Activated naive CD4-positive, alpha-beta T cell treated with anti-CD3 and anti-CD28 coated beads, Interleukin-2, amount 50 U/mL, for 24 hours (primary cell): Measurements from ENCODE around the gene WIF1.

Experiments used
- H3K27ac Mint-ChIP-seq: one replicate; pipeline ENCODE4 v1.8.0; 2021; ENCODE audit warnings: mild to moderate bottlenecking, mixed read lengths
- H3K27me3 Mint-ChIP-seq: one replicate; pipeline ENCODE4 v1.8.0; 2021; ENCODE audit warnings: mixed read lengths
- H3K36me3 Mint-ChIP-seq: one replicate; pipeline ENCODE4 v1.8.0; 2021; ENCODE audit warnings: mixed read lengths
- H3K4me1 Mint-ChIP-seq: one replicate; pipeline ENCODE4 v1.8.0; 2021; ENCODE audit warnings: mixed read lengths
- H3K4me3 Mint-ChIP-seq: one replicate; pipeline ENCODE4 v1.8.0; 2021; ENCODE audit warnings: mild to moderate bottlenecking, mixed read lengths
- H3K9me3 Mint-ChIP-seq: one replicate; pipeline ENCODE4 v1.8.0; 2021; ENCODE audit warnings: mixed read lengths

Gene WIF1

GRCh38 chr12:65121049-65121955, at the start of gene WIF1:
Gene WIF1, minus strand, starts transcription at chr12:65121305. Its CDS starts 114 bp downstream, at chr12:65121191.
- peaks cover 11% of the 10 kb centered on the region for H3K4me1 Mint-ChIP-seq
- H3K4me3 Mint-ChIP-seq: peak within 1 kb of the TSS; percentile 74
- H3K9me3 Mint-ChIP-seq: no peaks in the 10 kb centered on the region
- H3K27me3 Mint-ChIP-seq: peaks cover 29% of the 10 kb centered on the region
- H3K36me3 Mint-ChIP-seq: no peaks in the 10 kb centered on the region
- no peak within 1 kb of the TSS for H3K27ac Mint-ChIP-seq

- H3K27ac Mint-ChIP-seq: peak overlapping the region; percentile 91
- H3K4me1 Mint-ChIP-seq: peaks cover 5% of the 10 kb centered on the region
- peak overlapping the region; percentile 93 for H3K4me3 Mint-ChIP-seq
- peaks cover 13% of the 10 kb centered on the region for H3K36me3 Mint-ChIP-seq
- no peaks in the 10 kb centered on the region for H3K27me3 Mint-ChIP-seq
- no peaks in the 10 kb centered on the region for H3K9me3 Mint-ChIP-seq
Measured at GRCh38 chr12:65170209-65170881, 49.2 kb upstream of the WIF1 start.

GRCh38 chr12:65169320-65170208, 48.5 kb upstream of the WIF1 start, which contains the start of gene LEMD3:
Gene LEMD3, plus strand, starts transcription at chr12:65169583. Its CDS starts 14 bp downstream, at chr12:65169597.
- no peaks in the 10 kb centered on the region for H3K27me3 Mint-ChIP-seq
- peak within 1 kb of the TSS; percentile 93 for H3K4me3 Mint-ChIP-seq
- peaks cover 13% of the 10 kb centered on the region for H3K36me3 Mint-ChIP-seq
- H3K27ac Mint-ChIP-seq: peak within 1 kb of the TSS; percentile 99
- H3K4me1 Mint-ChIP-seq: peaks cover 5% of the 10 kb centered on the region
- no peaks in the 10 kb centered on the region for H3K9me3 Mint-ChIP-seq

- H3K9me3 Mint-ChIP-seq: no peaks in the 10 kb centered on the region
- peaks cover under 1% of the 10 kb centered on the region for H3K27me3 Mint-ChIP-seq
- peaks cover 5% of the 10 kb centered on the region for H3K4me1 Mint-ChIP-seq
- peaks cover 13% of the 10 kb centered on the region for H3K36me3 Mint-ChIP-seq
- H3K4me3 Mint-ChIP-seq: peak overlapping the region; percentile 93
- H3K27ac Mint-ChIP-seq: peak overlapping the region; percentile 99
Measured at GRCh38 chr12:65168681-65169319, 47.7 kb upstream of the WIF1 start.

- Mint-ChIP-seq H3K36me3 (no peaks in the 10 kb centered on the region), H3K4me1 (no peaks in the 10 kb centered on the region)
Measured at GRCh38 chr12:65164774-65165173, 43.7 kb upstream of the WIF1 start.

GRCh38 chr12:65164244-65164643, 43.1 kb upstream of the WIF1 start:
- Mint-ChIP-seq H3K4me1 (no peaks in the 10 kb centered on the region), H3K4me3 (no peak overlapping the region), H3K27me3 (peaks cover 8% of the 10 kb centered on the region), H3K36me3 (no peaks in the 10 kb centered on the region), H3K27ac (no peak overlapping the region), H3K9me3 (no peaks in the 10 kb centered on the region)

More at GRCh38 chr12:65164774-65165173, 43.7 kb upstream of the WIF1 start:
- Mint-ChIP-seq H3K27ac (no peak overlapping the region), H3K27me3 (peaks cover 8% of the 10 kb centered on the region), H3K4me3 (no peak overlapping the region), H3K9me3 (no peaks in the 10 kb centered on the region)

- H3K36me3 Mint-ChIP-seq: no peaks in the 10 kb centered on the region
- H3K27me3 Mint-ChIP-seq: peaks cover 8% of the 10 kb centered on the region
- H3K4me3 Mint-ChIP-seq: no peak overlapping the region
- H3K9me3 Mint-ChIP-seq: no peaks in the 10 kb centered on the region
- no peaks in the 10 kb centered on the region for H3K4me1 Mint-ChIP-seq
- H3K27ac Mint-ChIP-seq: no peak overlapping the region
Measured at GRCh38 chr12:65162609-65163008, 41.5 kb upstream of the WIF1 start.

- Mint-ChIP-seq H3K27ac (no peak overlapping the region), H3K4me3 (no peak overlapping the region), H3K36me3 (no peaks in the 10 kb centered on the region)
Measured at GRCh38 chr12:65157091-65157490, 36.0 kb upstream of the WIF1 start.

GRCh38 chr12:65156366-65156841, 35.3 kb upstream of the WIF1 start:
- Mint-ChIP-seq H3K27ac (peak overlapping the region; percentile 66), H3K36me3 (no peaks in the 10 kb centered on the region), H3K4me1 (peaks cover 16% of the 10 kb centered on the region)

More at GRCh38 chr12:65157091-65157490, 36.0 kb upstream of the WIF1 start:
- no peaks in the 10 kb centered on the region for H3K9me3 Mint-ChIP-seq
- peaks cover 16% of the 10 kb centered on the region for H3K4me1 Mint-ChIP-seq
- peaks cover 2% of the 10 kb centered on the region for H3K27me3 Mint-ChIP-seq

GRCh38 chr12:65155784-65156183, 34.7 kb upstream of the WIF1 start:
- Mint-ChIP-seq H3K27me3 (peaks cover 7% of the 10 kb centered on the region), H3K27ac (peak overlapping the region; percentile 5), H3K36me3 (no peaks in the 10 kb centered on the region), H3K9me3 (no peaks in the 10 kb centered on the region), H3K4me1 (peaks cover 16% of the 10 kb centered on the region), H3K4me3 (no peak overlapping the region)

More at GRCh38 chr12:65156366-65156841, 35.3 kb upstream of the WIF1 start:
- Mint-ChIP-seq H3K27me3 (peaks cover 4% of the 10 kb centered on the region), H3K9me3 (no peaks in the 10 kb centered on the region), H3K4me3 (peak overlapping the region; percentile 56)

GRCh38 chr12:65152596-65152995, 31.5 kb upstream of the WIF1 start:
- H3K4me3 Mint-ChIP-seq: no peak overlapping the region
- H3K4me1 Mint-ChIP-seq: peaks cover 16% of the 10 kb centered on the region
- H3K27me3 Mint-ChIP-seq: peaks cover 12% of the 10 kb centered on the region
- H3K27ac Mint-ChIP-seq: no peak overlapping the region
- no peaks in the 10 kb centered on the region for H3K36me3 Mint-ChIP-seq
- no peaks in the 10 kb centered on the region for H3K9me3 Mint-ChIP-seq

- peaks cover 12% of the 10 kb centered on the region for H3K27me3 Mint-ChIP-seq
- no peak overlapping the region for H3K4me3 Mint-ChIP-seq
- peaks cover 16% of the 10 kb centered on the region for H3K4me1 Mint-ChIP-seq
- H3K9me3 Mint-ChIP-seq: no peaks in the 10 kb centered on the region
- no peaks in the 10 kb centered on the region for H3K36me3 Mint-ChIP-seq
- no peak overlapping the region for H3K27ac Mint-ChIP-seq
Measured at GRCh38 chr12:65152012-65152411, 30.9 kb upstream of the WIF1 start.

GRCh38 chr12:65147312-65147905, 26.3 kb upstream of the WIF1 start:
- H3K27me3 Mint-ChIP-seq: peaks cover 19% of the 10 kb centered on the region
- H3K27ac Mint-ChIP-seq: no peak overlapping the region
- no peak overlapping the region for H3K4me3 Mint-ChIP-seq
- no peaks in the 10 kb centered on the region for H3K4me1 Mint-ChIP-seq
- H3K9me3 Mint-ChIP-seq: no peaks in the 10 kb centered on the region
- H3K36me3 Mint-ChIP-seq: no peaks in the 10 kb centered on the region

- Mint-ChIP-seq H3K9me3 (peaks cover 6% of the 10 kb centered on the region), H3K36me3 (peaks cover 4% of the 10 kb centered on the region), H3K4me3 (no peak overlapping the region), H3K4me1 (no peaks in the 10 kb centered on the region), H3K27me3 (peaks cover 16% of the 10 kb centered on the region), H3K27ac (no peak overlapping the region)
Measured at GRCh38 chr12:65140738-65141137, 19.6 kb upstream of the WIF1 start.
